ENCODE measurements around the gene SPEF1. TPM values are rescaled to one million over a fixed set of nuclear protein-coding genes. Genes with fewer than 3 reads are reported as not detected.

The SPEF1 gene
- total and polyA plus RNA-seq, 2 of the 13 experiments (the other 11 are each of a cell fraction or from before 2014, with no cell fraction given): 0.11 to 0.27 TPM

DNA sequence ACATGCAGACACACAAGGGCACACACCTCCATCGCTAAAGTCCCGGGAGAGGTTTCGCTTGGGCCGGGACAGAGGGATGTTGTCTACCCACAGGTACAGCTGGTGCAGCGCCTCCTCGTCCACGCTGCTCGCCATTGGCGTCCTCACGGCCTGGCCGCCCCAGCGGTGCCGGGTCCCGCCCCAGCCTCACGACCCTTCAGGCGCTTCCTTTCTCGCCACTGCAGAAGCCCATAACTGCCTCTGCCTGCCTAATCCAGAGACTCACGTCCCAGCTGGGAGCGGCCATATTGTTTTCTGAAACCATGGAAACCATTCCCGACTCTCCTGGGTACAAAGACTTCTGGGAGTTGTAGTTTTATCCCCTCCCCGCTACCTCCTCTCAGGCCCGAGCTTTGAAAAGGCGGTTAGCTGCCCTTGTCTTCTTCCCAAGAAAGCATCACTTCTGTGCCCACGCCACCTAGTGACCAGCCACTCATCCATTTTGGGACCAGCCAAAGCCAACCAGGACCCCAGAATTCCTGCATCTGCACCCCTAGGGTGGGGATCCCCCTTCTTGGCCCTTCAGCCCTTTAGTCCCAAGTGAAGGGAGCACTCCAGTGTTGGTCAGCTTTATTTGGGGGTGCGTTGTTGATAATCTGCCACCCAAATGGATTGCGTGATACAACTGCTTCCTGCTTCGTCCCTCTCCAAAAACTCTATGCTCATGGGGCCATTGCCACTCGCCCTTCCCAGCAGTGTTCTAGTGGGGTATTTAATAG is at the start of gene SPEF1 (continued):
- 0 out of 2 replicates have a peak, but pooled peaks have one; percentile 52 for TF ChIP-seq DZIP1 (CRISPR knock-in tag; IDR thresholded peaks at IDR 0.05)
- no peak for TF ChIP-seq ZNF382 (CRISPR knock-in tag; IDR thresholded peaks at IDR 0.05; ENCODE audit: borderline replicate concordance)
- no peak for TF ChIP-seq ZNF484 (CRISPR knock-in tag; IDR thresholded peaks at IDR 0.05; ENCODE audit: borderline replicate concordance, low read depth)
- TF ChIP-seq FOXM1 (CRISPR knock-in tag; IDR thresholded peaks at IDR 0.05): no peak
- no peak for TF ChIP-seq PHB2 (IDR thresholded peaks at IDR 0.05; ENCODE audit: partially characterized antibody)
- no peak for TF ChIP-seq ZNF121 (CRISPR knock-in tag; IDR thresholded peaks at IDR 0.05)
- no peak for TF ChIP-seq ZNF784 (CRISPR knock-in tag; IDR thresholded peaks at IDR 0.05; ENCODE audit: borderline replicate concordance)
- TF ChIP-seq MEIS1 (CRISPR knock-in tag; IDR thresholded peaks at IDR 0.05; ENCODE audit: borderline replicate concordance): no peak
- TF ChIP-seq HNRNPL (IDR thresholded peaks at IDR 0.05; ENCODE audit: low read depth, low read length): no peak
- peak; percentile 61; the same call in 1 of the 2 replicates for TF ChIP-seq TBX2 (CRISPR knock-in tag; IDR thresholded peaks at IDR 0.05; ENCODE audit: borderline replicate concordance)
- TF ChIP-seq ZBTB21 (CRISPR knock-in tag; IDR thresholded peaks at IDR 0.05): peak; percentile 14; the same call in 1 of the 2 replicates
- peak; percentile 26; the same call in 1 of the 2 replicates for TF ChIP-seq ZNF724P (CRISPR knock-in tag; IDR thresholded peaks at IDR 0.05; ENCODE audit: borderline replicate concordance)
- no peak for TF ChIP-seq SRSF9 (IDR thresholded peaks at IDR 0.05; ENCODE audit: borderline replicate concordance, insufficient read depth, low read depth, low read length, poor library complexity, severe bottlenecking)
- TF ChIP-seq, protein P1, sequence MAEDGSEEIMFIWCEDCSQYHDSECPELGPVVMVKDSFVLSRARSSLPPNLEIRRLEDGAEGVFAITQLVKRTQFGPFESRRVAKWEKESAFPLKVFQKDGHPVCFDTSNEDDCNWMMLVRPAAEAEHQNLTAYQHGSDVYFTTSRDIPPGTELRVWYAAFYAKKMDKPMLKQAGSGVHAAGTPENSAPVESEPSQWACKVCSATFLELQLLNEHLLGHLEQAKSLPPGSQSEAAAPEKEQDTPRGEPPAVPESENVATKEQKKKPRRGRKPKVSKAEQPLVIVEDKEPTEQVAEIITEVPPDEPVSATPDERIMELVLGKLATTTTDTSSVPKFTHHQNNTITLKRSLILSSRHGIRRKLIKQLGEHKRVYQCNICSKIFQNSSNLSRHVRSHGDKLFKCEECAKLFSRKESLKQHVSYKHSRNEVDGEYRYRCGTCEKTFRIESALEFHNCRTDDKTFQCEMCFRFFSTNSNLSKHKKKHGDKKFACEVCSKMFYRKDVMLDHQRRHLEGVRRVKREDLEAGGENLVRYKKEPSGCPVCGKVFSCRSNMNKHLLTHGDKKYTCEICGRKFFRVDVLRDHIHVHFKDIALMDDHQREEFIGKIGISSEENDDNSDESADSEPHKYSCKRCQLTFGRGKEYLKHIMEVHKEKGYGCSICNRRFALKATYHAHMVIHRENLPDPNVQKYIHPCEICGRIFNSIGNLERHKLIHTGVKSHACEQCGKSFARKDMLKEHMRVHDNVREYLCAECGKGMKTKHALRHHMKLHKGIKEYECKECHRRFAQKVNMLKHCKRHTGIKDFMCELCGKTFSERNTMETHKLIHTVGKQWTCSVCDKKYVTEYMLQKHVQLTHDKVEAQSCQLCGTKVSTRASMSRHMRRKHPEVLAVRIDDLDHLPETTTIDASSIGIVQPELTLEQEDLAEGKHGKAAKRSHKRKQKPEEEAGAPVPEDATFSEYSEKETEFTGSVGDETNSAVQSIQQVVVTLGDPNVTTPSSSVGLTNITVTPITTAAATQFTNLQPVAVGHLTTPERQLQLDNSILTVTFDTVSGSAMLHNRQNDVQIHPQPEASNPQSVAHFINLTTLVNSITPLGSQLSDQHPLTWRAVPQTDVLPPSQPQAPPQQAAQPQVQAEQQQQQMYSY (CRISPR knock-in tag; IDR thresholded peaks at IDR 0.05): no peak
- no peak for TF ChIP-seq ZNF776 (CRISPR knock-in tag; IDR thresholded peaks at IDR 0.05)
- TF ChIP-seq, protein P2, sequence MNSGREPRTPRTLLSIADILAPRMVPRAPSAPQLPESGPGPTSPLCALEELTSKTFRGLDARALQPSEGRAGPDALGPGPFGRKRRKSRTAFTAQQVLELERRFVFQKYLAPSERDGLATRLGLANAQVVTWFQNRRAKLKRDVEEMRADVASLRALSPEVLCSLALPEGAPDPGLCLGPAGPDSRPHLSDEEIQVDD (CRISPR knock-in tag; IDR thresholded peaks at IDR 0.05; ENCODE audit: borderline replicate concordance): no peak
- no peak for TF ChIP-seq ZNF44 (CRISPR knock-in tag; IDR thresholded peaks at IDR 0.05)
- TF ChIP-seq ZNF674 (CRISPR knock-in tag; IDR thresholded peaks at IDR 0.05; ENCODE audit: low read depth): no peak
- no peak for TF ChIP-seq KLF13 (CRISPR knock-in tag; IDR thresholded peaks at IDR 0.05)
